ENCODE measurements around the gene PACSIN1. TPM values are rescaled to one million over a fixed set of nuclear protein-coding genes. Genes with fewer than 3 reads are reported as not detected.

PACSIN1 gene
- total RNA-seq, 5 donors from 2014 or later (not counting 1 experiment from before 2014, with no cell fraction given) = 0.86 to 3.2 (median 2.4) TPM

- no peaks in the 10 kb centered on the region for H3K9me3 ChIP-seq
- no peaks in the 10 kb centered on the region for H3K4me1 ChIP-seq (ENCODE audit: control insufficient read depth in 1 of 2, extremely low read depth in 1 of 2, insufficient read depth in 2 of 2, low read length in 2 of 2)
- no peak for DNase-seq
- H3K27me3 ChIP-seq (replicated peaks in 1 of 2; ENCODE audit: control insufficient read depth in 2 of 2, extremely low read depth in 1 of 2, insufficient read depth in 2 of 2, low read length in 1 of 2) = peaks cover 0 to 65% of the 10 kb centered on the region in 2 experiments
- no peaks in the 10 kb centered on the region for H3K4me1 Mint-ChIP-seq
- CTCF ChIA-PET = no interaction called here
- no peak overlapping the region for H3K4me3 Mint-ChIP-seq
- 75% methylated on average over 17 of the region's 21 CpGs for WGBS (ENCODE audit: insufficient coverage)
- no peak overlapping the region for H3K4me3 ChIP-seq (ENCODE audit: control insufficient read depth in 1 of 2, extremely low read depth in 1 of 2, low read length in 1 of 2)
- no peaks in the 10 kb centered on the region for H3K36me3 Mint-ChIP-seq
- POLR2A ChIA-PET = no interaction called here
- no peak overlapping the region for H3K27ac ChIP-seq (ENCODE audit: low read length)
- no peaks in the 10 kb centered on the region for H3K9me3 Mint-ChIP-seq
- H3K36me3 ChIP-seq (ENCODE audit: control insufficient read depth in 2 of 2, extremely low read depth in 1 of 2, insufficient read depth in 1 of 2, low read length in 1 of 2) = no peaks in the 10 kb centered on the region
- ATAC-seq (replicated peaks in 1 of 4) = no peak
- peaks cover 0 to 16% of the 10 kb centered on the region in 2 donors for H3K27me3 Mint-ChIP-seq
- no peak overlapping the region for H3K27ac Mint-ChIP-seq
These were observed 104.4 kb downstream of the PACSIN1 start for GRCh38 chr6:34570066-34570833.

GRCh38 chr6:34571388-34571787, 105.5 kb downstream of the PACSIN1 start:
- no peaks in the 10 kb centered on the region for H3K36me3 ChIP-seq (ENCODE audit: control insufficient read depth in 2 of 2, extremely low read depth in 1 of 2, insufficient read depth in 1 of 2, low read length in 1 of 2)
- POLR2A ChIA-PET = no interaction called here
- H3K4me1 Mint-ChIP-seq = peaks cover 2 to 5% (median 2%) of the 10 kb centered on the region in 3 donors
- DNase-seq = no peak
- CTCF ChIA-PET = no interaction called here
- H3K27ac ChIP-seq (ENCODE audit: low read length) = no peak overlapping the region
- H3K4me3 Mint-ChIP-seq = no peak overlapping the region
- H3K27ac Mint-ChIP-seq = no peak overlapping the region
- H3K4me3 ChIP-seq (ENCODE audit: control insufficient read depth in 1 of 2, extremely low read depth in 1 of 2, low read length in 1 of 2) = no peak overlapping the region
- no peaks in the 10 kb centered on the region for H3K9me3 Mint-ChIP-seq
- H3K9me3 ChIP-seq = no peaks in the 10 kb centered on the region
- H3K27me3 Mint-ChIP-seq = peaks cover 0 to 15% of the 10 kb centered on the region in 2 donors
- no peaks in the 10 kb centered on the region for H3K4me1 ChIP-seq (ENCODE audit: control insufficient read depth in 1 of 2, extremely low read depth in 1 of 2, insufficient read depth in 2 of 2, low read length in 2 of 2)
- H3K36me3 Mint-ChIP-seq = no peaks in the 10 kb centered on the region
- no peak for ATAC-seq (replicated peaks in 1 of 4)
- peaks cover 0 to 59% of the 10 kb centered on the region in 2 experiments for H3K27me3 ChIP-seq (replicated peaks in 1 of 2; ENCODE audit: control insufficient read depth in 2 of 2, extremely low read depth in 1 of 2, insufficient read depth in 2 of 2, low read length in 1 of 2)
- WGBS (ENCODE audit: insufficient coverage) = 81% methylated on average over 6 of the region's 9 CpGs

- H3K9me3 Mint-ChIP-seq = no peaks in the 10 kb centered on the region
- Histone ChIP-seq H3K4me1 (ENCODE audit: control insufficient read depth in 1 of 2, extremely low read depth in 1 of 2, insufficient read depth in 2 of 2, low read length in 2 of 2) (no peaks in the 10 kb centered on the region), H3K27me3 (replicated peaks in 1 of 2; ENCODE audit: control insufficient read depth in 2 of 2, extremely low read depth in 1 of 2, insufficient read depth in 2 of 2, low read length in 1 of 2) (peaks cover 0 to 53% of the 10 kb centered on the region in 2 experiments), H3K9me3 (no peaks in the 10 kb centered on the region), H3K4me3 (ENCODE audit: control insufficient read depth in 1 of 2, extremely low read depth in 1 of 2, low read length in 1 of 2) (no peak overlapping the region), H3K27ac (ENCODE audit: low read length) (no peak overlapping the region), H3K36me3 (ENCODE audit: control insufficient read depth in 2 of 2, extremely low read depth in 1 of 2, insufficient read depth in 1 of 2, low read length in 1 of 2) (no peaks in the 10 kb centered on the region)
- no peak overlapping the region for H3K27ac Mint-ChIP-seq
- H3K36me3 Mint-ChIP-seq = no peaks in the 10 kb centered on the region
- WGBS (ENCODE audit: insufficient coverage) = 93% methylated on average over 13 of the region's 16 CpGs
- peaks cover 0 to 12% of the 10 kb centered on the region in 2 donors for H3K27me3 Mint-ChIP-seq
- ATAC-seq (replicated peaks in 1 of 4) (no peak), DNase-seq (no peak)
- ChIA-PET CTCF (no interaction called here), POLR2A (no interaction called here)
- peaks cover 2 to 7% (median 4%) of the 10 kb centered on the region in 3 donors for H3K4me1 Mint-ChIP-seq
- H3K4me3 Mint-ChIP-seq = no peak overlapping the region
These were observed 106.1 kb downstream of the PACSIN1 start for GRCh38 chr6:34572021-34572420.

GRCh38 chr6:34572585-34572984, 106.7 kb downstream of the PACSIN1 start:
- no peak overlapping the region for H3K27ac ChIP-seq (ENCODE audit: low read length)
- CTCF ChIA-PET = no interaction called here
- no CpG with 5 or more reads among the region's 6 CpGs for WGBS (ENCODE audit: insufficient coverage)
- DNase-seq (no peak), ATAC-seq (replicated peaks in 1 of 4) (no peak)
- no peaks in the 10 kb centered on the region for H3K36me3 ChIP-seq (ENCODE audit: control insufficient read depth in 2 of 2, extremely low read depth in 1 of 2, insufficient read depth in 1 of 2, low read length in 1 of 2)
- H3K27me3 ChIP-seq (replicated peaks in 1 of 2; ENCODE audit: control insufficient read depth in 2 of 2, extremely low read depth in 1 of 2, insufficient read depth in 2 of 2, low read length in 1 of 2) = peaks cover 0 to 48% of the 10 kb centered on the region in 2 experiments
- POLR2A ChIA-PET = interaction anchor here in 1 of 2 donors (0.7 kb wide), 1 partner anchor 1643 kb away, joined by 8 read pairs; no protein-coding TSS in a partner anchor
- H3K4me3 ChIP-seq (ENCODE audit: control insufficient read depth in 1 of 2, extremely low read depth in 1 of 2, low read length in 1 of 2) = no peak overlapping the region
- H3K4me3 Mint-ChIP-seq = no peak overlapping the region
- H3K27me3 Mint-ChIP-seq = peaks cover 0 to 11% of the 10 kb centered on the region in 2 donors
- no peaks in the 10 kb centered on the region for H3K9me3 Mint-ChIP-seq
- no peaks in the 10 kb centered on the region for H3K36me3 Mint-ChIP-seq
- no peaks in the 10 kb centered on the region for H3K9me3 ChIP-seq
- H3K27ac Mint-ChIP-seq = no peak overlapping the region
- H3K4me1 ChIP-seq (ENCODE audit: control insufficient read depth in 1 of 2, extremely low read depth in 1 of 2, insufficient read depth in 2 of 2, low read length in 2 of 2) = no peaks in the 10 kb centered on the region
- peaks cover 2 to 7% (median 4%) of the 10 kb centered on the region in 3 donors for H3K4me1 Mint-ChIP-seq

- DNase-seq (no peak), ATAC-seq (replicated peaks in 1 of 4) (no peak)
- Mint-ChIP-seq H3K27ac (no peak overlapping the region), H3K4me1 (peaks cover 2 to 7% (median 4%) of the 10 kb centered on the region in 3 donors), H3K4me3 (no peak overlapping the region), H3K36me3 (no peaks in the 10 kb centered on the region), H3K9me3 (no peaks in the 10 kb centered on the region), H3K27me3 (peaks cover 0 to 1% of the 10 kb centered on the region in 2 donors)
- CTCF ChIA-PET = no interaction called here
- H3K27ac ChIP-seq (ENCODE audit: low read length) = no peak overlapping the region
- 85% methylated on average over 5 of the region's 8 CpGs for WGBS (ENCODE audit: insufficient coverage)
- no peaks in the 10 kb centered on the region for H3K36me3 ChIP-seq (ENCODE audit: control insufficient read depth in 2 of 2, extremely low read depth in 1 of 2, insufficient read depth in 1 of 2, low read length in 1 of 2)
- H3K4me3 ChIP-seq (ENCODE audit: control insufficient read depth in 1 of 2, extremely low read depth in 1 of 2, low read length in 1 of 2) = no peak overlapping the region
- H3K4me1 ChIP-seq (ENCODE audit: control insufficient read depth in 1 of 2, extremely low read depth in 1 of 2, insufficient read depth in 2 of 2, low read length in 2 of 2) = no peaks in the 10 kb centered on the region
- H3K27me3 ChIP-seq (replicated peaks in 1 of 2; ENCODE audit: control insufficient read depth in 2 of 2, extremely low read depth in 1 of 2, insufficient read depth in 2 of 2, low read length in 1 of 2) = peaks cover 0 to 37% of the 10 kb centered on the region in 2 experiments
- no peaks in the 10 kb centered on the region for H3K9me3 ChIP-seq
- POLR2A ChIA-PET = no interaction called here
These were observed 107.8 kb downstream of the PACSIN1 start for GRCh38 chr6:34573567-34574183.

- no peaks in the 10 kb centered on the region for H3K36me3 ChIP-seq (ENCODE audit: control insufficient read depth in 2 of 2, extremely low read depth in 1 of 2, insufficient read depth in 1 of 2, low read length in 1 of 2)
- Mint-ChIP-seq H3K9me3 (no peaks in the 10 kb centered on the region), H3K36me3 (no peaks in the 10 kb centered on the region), H3K4me1 (peaks cover 2 to 7% (median 4%) of the 10 kb centered on the region in 3 donors), H3K4me3 (no peak overlapping the region), H3K27me3 (no peaks in the 10 kb centered on the region), H3K27ac (no peak overlapping the region)
- peaks cover 0 to 28% of the 10 kb centered on the region in 2 experiments for H3K27me3 ChIP-seq (replicated peaks in 1 of 2; ENCODE audit: control insufficient read depth in 2 of 2, extremely low read depth in 1 of 2, insufficient read depth in 2 of 2, low read length in 1 of 2)
- no peak overlapping the region for H3K4me3 ChIP-seq (ENCODE audit: control insufficient read depth in 1 of 2, extremely low read depth in 1 of 2, low read length in 1 of 2)
- 82% methylated on average over 6 of the region's 10 CpGs for WGBS (ENCODE audit: insufficient coverage)
- ChIA-PET POLR2A (no interaction called here), CTCF (no interaction called here)
- no peaks in the 10 kb centered on the region for H3K4me1 ChIP-seq (ENCODE audit: control insufficient read depth in 1 of 2, extremely low read depth in 1 of 2, insufficient read depth in 2 of 2, low read length in 2 of 2)
- no peak overlapping the region for H3K27ac ChIP-seq (ENCODE audit: low read length)
- no peaks in the 10 kb centered on the region for H3K9me3 ChIP-seq
- no peak for DNase-seq
- no peak for ATAC-seq (replicated peaks in 1 of 4)
These were observed 108.9 kb downstream of the PACSIN1 start for GRCh38 chr6:34574647-34575293.
